ENCODE data around the gene CCDC66. TPM values are rescaled to one million over a fixed set of nuclear protein-coding genes. Genes with fewer than 3 reads are reported as not detected.
A peak's percentile ranks its signal among the peaks of the same experiment; 100 is the strongest.

CCDC66 gene
- total RNA-seq, 1 experiment from 2014 or later: 32.0 TPM

- no peak overlapping the region for H3K56ac ChIP-seq (ENCODE audit: insufficient read length, low read depth, low read length)
- H2BK12ac ChIP-seq (ENCODE audit: insufficient read length, low read depth, low read length): no peak overlapping the region
- H3K4me3 Mint-ChIP-seq: no peak overlapping the region
- no peak overlapping the region for H2BK15ac ChIP-seq (ENCODE audit: low read depth, low read length)
- no peaks in the 10 kb centered on the region for H4K20me1 ChIP-seq (ENCODE audit: control insufficient read depth, insufficient read depth, insufficient read length)
- H3K79me1 ChIP-seq (ENCODE audit: insufficient read depth, low read depth, low read length, poor library complexity, severe bottlenecking): no peaks in the 10 kb centered on the region
- H4K8ac ChIP-seq (replicated peaks; ENCODE audit: insufficient read length, low read depth, low read length): no peak overlapping the region
- H3K23ac ChIP-seq (ENCODE audit: insufficient read length, low read depth, low read length): peak overlapping the region; percentile 52
- H2BK120ac ChIP-seq (ENCODE audit: low read depth, low read length, poor library complexity, severe bottlenecking): no peak overlapping the region
- no peak for DNase-seq
- H3K23me2 ChIP-seq (ENCODE audit: insufficient read length, low read depth, low read length, poor library complexity, severe bottlenecking): no peaks in the 10 kb centered on the region
- H3K9me3 ChIP-seq (ENCODE audit: control insufficient read depth, low read depth, low read length): no peaks in the 10 kb centered on the region
- no peak overlapping the region for H3K4ac ChIP-seq (ENCODE audit: low read depth, low read length)
- H3K79me2 ChIP-seq (ENCODE audit: insufficient read depth, low read length): no peaks in the 10 kb centered on the region
- H3K27ac Mint-ChIP-seq: peak overlapping the region in 2 of 3 experiments; percentile 19 to 98; a peak in 3 of 7 replicates
- H4K5ac ChIP-seq (ENCODE audit: insufficient read length, low read depth, low read length): no peak overlapping the region
- H2BK20ac ChIP-seq (ENCODE audit: low read depth, low read length, poor library complexity, severe bottlenecking): no peak overlapping the region
- no peak overlapping the region for H3K9ac ChIP-seq (ENCODE audit: extremely low read depth, insufficient read length, low read length)
- peaks cover 23 to 30% (median 26%) of the 10 kb centered on the region in 3 experiments; a peak in 6 of 7 replicates for H3K36me3 Mint-ChIP-seq (ENCODE audit: insufficient read depth in 1 of 3, low read depth in 3 of 3)
- no peak overlapping the region for H3T11ph ChIP-seq (ENCODE audit: low read length)
- no peaks in the 10 kb centered on the region for H3K27me3 Mint-ChIP-seq (ENCODE audit: low read depth)
- peaks cover 3% of the 10 kb centered on the region; the same call in 1 of the 2 replicates for H3K4me1 ChIP-seq (ENCODE audit: insufficient read depth, low read length)
- H3K9me3 Mint-ChIP-seq: no peaks in the 10 kb centered on the region
- no peaks in the 10 kb centered on the region for H3K27me3 ChIP-seq (ENCODE audit: insufficient read depth, low read length)
- TF ChIP-seq, protein P1, sequence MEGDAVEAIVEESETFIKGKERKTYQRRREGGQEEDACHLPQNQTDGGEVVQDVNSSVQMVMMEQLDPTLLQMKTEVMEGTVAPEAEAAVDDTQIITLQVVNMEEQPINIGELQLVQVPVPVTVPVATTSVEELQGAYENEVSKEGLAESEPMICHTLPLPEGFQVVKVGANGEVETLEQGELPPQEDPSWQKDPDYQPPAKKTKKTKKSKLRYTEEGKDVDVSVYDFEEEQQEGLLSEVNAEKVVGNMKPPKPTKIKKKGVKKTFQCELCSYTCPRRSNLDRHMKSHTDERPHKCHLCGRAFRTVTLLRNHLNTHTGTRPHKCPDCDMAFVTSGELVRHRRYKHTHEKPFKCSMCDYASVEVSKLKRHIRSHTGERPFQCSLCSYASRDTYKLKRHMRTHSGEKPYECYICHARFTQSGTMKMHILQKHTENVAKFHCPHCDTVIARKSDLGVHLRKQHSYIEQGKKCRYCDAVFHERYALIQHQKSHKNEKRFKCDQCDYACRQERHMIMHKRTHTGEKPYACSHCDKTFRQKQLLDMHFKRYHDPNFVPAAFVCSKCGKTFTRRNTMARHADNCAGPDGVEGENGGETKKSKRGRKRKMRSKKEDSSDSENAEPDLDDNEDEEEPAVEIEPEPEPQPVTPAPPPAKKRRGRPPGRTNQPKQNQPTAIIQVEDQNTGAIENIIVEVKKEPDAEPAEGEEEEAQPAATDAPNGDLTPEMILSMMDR (conservative IDR thresholded peaks at IDR 0.05): no peak
- no peak overlapping the region for H2AFZ ChIP-seq (ENCODE audit: low read length)
- H3K27ac ChIP-seq (ENCODE audit: insufficient read length, low read depth, low read length): no peak overlapping the region
- H2BK5ac ChIP-seq (ENCODE audit: insufficient read length, low read length): no peak overlapping the region
- no peak overlapping the region for H4K91ac ChIP-seq (ENCODE audit: insufficient read length, low read depth, low read length)
- H2AK5ac ChIP-seq (ENCODE audit: insufficient read length, low read length): no peak overlapping the region
- WGBS (ENCODE audit: extremely low coverage, insufficient read length, low lambda C conversion rate): no CpG with 5 or more reads among the region's 1 CpG
- H3K4me2 ChIP-seq (ENCODE audit: insufficient read depth, insufficient read length, low read length): no peak overlapping the region
- no peak overlapping the region for H3K18ac ChIP-seq (ENCODE audit: insufficient read length, low read depth, low read length)
- peaks cover 13 to 14% of the 10 kb centered on the region in 2 experiments for H3K4me1 Mint-ChIP-seq
- no peak overlapping the region for H3K14ac ChIP-seq (ENCODE audit: insufficient read depth, low read length)
Observed at GRCh38 chr3:56590814-56591213, 33.8 kb downstream of the CCDC66 start.

Measured in H9 (cell line).